ENCODE measurements around the gene PRR13. TPM values are rescaled to one million over a fixed set of nuclear protein-coding genes. Genes with fewer than 3 reads are reported as not detected.

PRR13 gene
- total and polyA plus RNA-seq, 2 donors (not counting 3 experiments of a cell fraction or from before 2014, with no cell fraction given): 68.9 to 139 TPM

DNA sequence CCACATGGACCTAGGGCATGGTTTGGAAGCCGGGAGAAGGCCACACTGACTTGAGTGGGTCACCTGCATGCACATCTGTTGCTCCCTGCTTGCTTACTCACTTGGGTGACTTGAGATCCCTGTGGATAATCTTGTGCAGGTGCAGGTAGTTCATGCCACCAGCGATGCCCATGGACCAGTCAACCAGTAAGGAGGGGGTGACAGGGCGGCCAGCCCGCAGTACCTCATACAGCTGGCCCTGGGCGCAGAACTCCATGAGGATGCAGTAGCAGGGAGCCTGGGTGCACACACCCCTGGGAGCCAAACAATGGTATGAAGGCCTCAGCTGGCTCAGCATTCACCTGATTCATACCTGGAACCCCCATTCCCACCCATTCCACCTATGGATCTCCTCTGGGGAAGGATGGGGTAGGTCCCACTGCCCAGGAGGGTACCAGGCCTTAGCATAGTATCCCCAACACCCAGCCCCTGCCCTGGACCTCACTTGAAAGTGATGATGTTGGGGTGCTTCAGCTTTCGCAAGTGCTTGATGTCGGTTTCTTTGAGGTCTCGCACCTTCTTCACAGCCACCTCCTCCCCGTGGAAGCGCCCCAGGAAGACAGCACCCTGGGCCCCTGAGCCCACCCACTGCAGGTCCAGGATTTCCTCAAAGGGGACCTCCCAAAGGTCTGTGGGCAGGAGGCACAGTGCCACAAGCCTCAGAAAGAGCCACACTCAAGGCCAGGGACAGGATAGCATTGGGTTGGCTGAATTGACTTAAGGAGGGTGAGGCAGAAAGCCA lies 44.6 kb downstream of the PRR13 start:
- Histone ChIP-seq H3K9me3 (replicated peaks; ENCODE audit: control insufficient read depth, insufficient read depth, low read length) (no peaks in the 10 kb centered on the region), H3K9ac (replicated peaks; ENCODE audit: extremely low read depth, insufficient read depth, low read length) (no peak overlapping the region), H3K79me2 (ENCODE audit: control insufficient read depth, insufficient read depth, low read length) (no peaks in the 10 kb centered on the region), H3K27ac (ENCODE audit: insufficient read depth, low read depth, low read length) (no peak overlapping the region), H4K20me1 (replicated peaks; ENCODE audit: control insufficient read depth, extremely low read depth, insufficient read depth, low read length) (no peaks in the 10 kb centered on the region), H3K4me1 (ENCODE audit: control insufficient read depth, extremely low read depth, insufficient read depth, low read length) (no peaks in the 10 kb centered on the region), H3K9me1 (replicated peaks; ENCODE audit: control insufficient read depth, extremely low read depth, insufficient read depth, low read length) (no peaks in the 10 kb centered on the region), H3K27me3 (ENCODE audit: control insufficient read depth in 2 of 2, insufficient read depth in 2 of 2, low read length in 2 of 2) (no peaks in the 10 kb centered on the region), H3K4me3 (replicated peaks in 1 of 3; ENCODE audit: insufficient read depth in 1 of 3, low read depth in 1 of 3, low read length in 3 of 3) (no peak overlapping the region), H2AFZ (ENCODE audit: low read depth, low read length) (no peak overlapping the region), H3K4me2 (ENCODE audit: insufficient read depth, low read length) (no peak overlapping the region), H3K36me3 (ENCODE audit: control insufficient read depth in 2 of 2, extremely low read depth in 1 of 2, insufficient read depth in 2 of 2, low read length in 2 of 2) (peaks cover 6 to 46% of the 10 kb centered on the region in 2 experiments)
- CTCF ChIA-PET: no interaction called here
- POLR2A ChIA-PET: interaction anchor here (0.5 kb wide), 1 partner anchor 15 kb away, joined by 4 read pairs; no protein-coding TSS in a partner anchor
- DNase-seq (ENCODE audit: low read depth, low spot score) (no peak), FAIRE-seq (no peak)
- intact Hi-C loops (cut with micrococcal nuclease) (no loop called here), dilution Hi-C loops (cut with MboI; ENCODE audit: extremely low pct_ligation_motif_present, low sequenced_read_pairs) (no loop called here)
- TF ChIP-seq POLR2A (IDR thresholded peaks at IDR 0.05; ENCODE audit: low read depth, low read length) (no peak), JUN (IDR thresholded peaks at IDR 0.05; ENCODE audit: borderline replicate concordance, insufficient read depth, insufficient read length, low read depth) (no peak), MYC (IDR thresholded peaks at IDR 0.05; ENCODE audit: low read depth, low read length) (no peak)
- TF ChIP-seq, protein P1, sequence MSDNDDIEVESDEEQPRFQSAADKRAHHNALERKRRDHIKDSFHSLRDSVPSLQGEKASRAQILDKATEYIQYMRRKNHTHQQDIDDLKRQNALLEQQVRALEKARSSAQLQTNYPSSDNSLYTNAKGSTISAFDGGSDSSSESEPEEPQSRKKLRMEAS (IDR thresholded peaks at IDR 0.05; ENCODE audit: insufficient read depth, insufficient read length): no peak
- TF ChIP-seq, protein P2, sequence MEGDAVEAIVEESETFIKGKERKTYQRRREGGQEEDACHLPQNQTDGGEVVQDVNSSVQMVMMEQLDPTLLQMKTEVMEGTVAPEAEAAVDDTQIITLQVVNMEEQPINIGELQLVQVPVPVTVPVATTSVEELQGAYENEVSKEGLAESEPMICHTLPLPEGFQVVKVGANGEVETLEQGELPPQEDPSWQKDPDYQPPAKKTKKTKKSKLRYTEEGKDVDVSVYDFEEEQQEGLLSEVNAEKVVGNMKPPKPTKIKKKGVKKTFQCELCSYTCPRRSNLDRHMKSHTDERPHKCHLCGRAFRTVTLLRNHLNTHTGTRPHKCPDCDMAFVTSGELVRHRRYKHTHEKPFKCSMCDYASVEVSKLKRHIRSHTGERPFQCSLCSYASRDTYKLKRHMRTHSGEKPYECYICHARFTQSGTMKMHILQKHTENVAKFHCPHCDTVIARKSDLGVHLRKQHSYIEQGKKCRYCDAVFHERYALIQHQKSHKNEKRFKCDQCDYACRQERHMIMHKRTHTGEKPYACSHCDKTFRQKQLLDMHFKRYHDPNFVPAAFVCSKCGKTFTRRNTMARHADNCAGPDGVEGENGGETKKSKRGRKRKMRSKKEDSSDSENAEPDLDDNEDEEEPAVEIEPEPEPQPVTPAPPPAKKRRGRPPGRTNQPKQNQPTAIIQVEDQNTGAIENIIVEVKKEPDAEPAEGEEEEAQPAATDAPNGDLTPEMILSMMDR (IDR thresholded peaks at IDR 0.05; ENCODE audit: extremely low read depth in 1 of 2, insufficient read depth in 1 of 2, low read depth in 1 of 2, low read length in 2 of 2): no peak
- no TSS peak for BruUV-seq (replicated peaks)
